Osteoblast (primary cell): ENCODE measurements around the gene PPP2R3A. TPM values are rescaled to one million over a fixed set of nuclear protein-coding genes. Genes with fewer than 3 reads are reported as not detected.

ENCODE experiments used
- DNase-seq: peaks from one replicate; pipeline ENCODE4 v3.0.0; 2011; ENCODE audit warnings: low spot score, mixed read lengths; ENCODE audit not compliant: insufficient read length; ENCODE audit errors: missing footprints
- H2AFZ ChIP-seq: 2 replicates; pipeline ENCODE4 v1.6.0; 2011; ENCODE audit warnings: mild to moderate bottlenecking, low read length
- H3K27ac ChIP-seq: 2 replicates; pipeline ENCODE4 v1.5.1; 2011; ENCODE audit warnings: mild to moderate bottlenecking, low read depth, low read length, moderate library complexity
- H3K27me3 ChIP-seq: 2 replicates; pipeline ENCODE4 v1.6.0; 2012; ENCODE audit warnings: mild to moderate bottlenecking, control low read depth, inconsistent platforms, low read length, moderate library complexity; ENCODE audit not compliant: insufficient read depth
- H3K36me3 ChIP-seq: 2 replicates; pipeline ENCODE4 v1.5.1; 2011; ENCODE audit warnings: mild to moderate bottlenecking, low read length, control low read depth, moderate library complexity; ENCODE audit not compliant: insufficient read depth
- H3K4me1 ChIP-seq: 2 replicates; pipeline ENCODE4 v1.5.1; 2011; ENCODE audit warnings: mild to moderate bottlenecking, low read length, control low read depth, moderate library complexity; ENCODE audit not compliant: insufficient read depth
- H3K4me2 ChIP-seq: 2 replicates; pipeline ENCODE4 v1.6.0; 2011; ENCODE audit warnings: mild to moderate bottlenecking, low read length; ENCODE audit not compliant: insufficient read depth
- H3K4me3 ChIP-seq: fragments of 200-600 bp; sonication (generic); 3 replicates; pipeline ENCODE4 v1.5.1; 2012; ENCODE audit warnings: mild to moderate bottlenecking, low read length, inconsistent platforms; ENCODE audit not compliant: insufficient read depth
- H3K79me2 ChIP-seq: 2 replicates; pipeline ENCODE4 v1.6.0; 2012; ENCODE audit warnings: mild to moderate bottlenecking, low read length, control low read depth, inconsistent platforms; ENCODE audit not compliant: insufficient read depth
- H3K9me3 ChIP-seq: 2 replicates; pipeline ENCODE4 v1.5.1; 2011; ENCODE audit warnings: low read depth, low read length, control low read depth
- H4K20me1 ChIP-seq: 2 replicates; pipeline ENCODE4 v1.6.0; 2012; ENCODE audit warnings: mild to moderate bottlenecking, low read length, control low read depth; ENCODE audit not compliant: insufficient read depth
- total RNA-seq: library from RNA; depleted of rRNA; stranded (reverse); fragments of >200 nt; gene quantifications from 2 replicates; pipeline ENCODE4 v1.2.3, GENCODE V29; 2012
- TF ChIP-seq, protein P1 (sequence below): IDR thresholded peaks from 2 replicates; pipeline ENCODE4 v1.5.1; 2011; ENCODE audit warnings: mild to moderate bottlenecking, low read depth, low read length, moderate library complexity; ENCODE audit errors: extremely low read depth

PPP2R3A gene
- total RNA-seq, 1 donor: 23.9 TPM

GRCh38 chr3:135924506-135924905, 41.0 kb upstream of the PPP2R3A start:
- H3K27ac ChIP-seq: no peak overlapping the region
- no peak overlapping the region for H2AFZ ChIP-seq
- DNase-seq: no peak
- no peak overlapping the region for H3K4me2 ChIP-seq
- H3K79me2 ChIP-seq: no peaks in the 10 kb centered on the region
- H3K9me3 ChIP-seq: no peaks in the 10 kb centered on the region
- H4K20me1 ChIP-seq: no peaks in the 10 kb centered on the region
- no peaks in the 10 kb centered on the region for H3K27me3 ChIP-seq
- TF ChIP-seq, protein P1, sequence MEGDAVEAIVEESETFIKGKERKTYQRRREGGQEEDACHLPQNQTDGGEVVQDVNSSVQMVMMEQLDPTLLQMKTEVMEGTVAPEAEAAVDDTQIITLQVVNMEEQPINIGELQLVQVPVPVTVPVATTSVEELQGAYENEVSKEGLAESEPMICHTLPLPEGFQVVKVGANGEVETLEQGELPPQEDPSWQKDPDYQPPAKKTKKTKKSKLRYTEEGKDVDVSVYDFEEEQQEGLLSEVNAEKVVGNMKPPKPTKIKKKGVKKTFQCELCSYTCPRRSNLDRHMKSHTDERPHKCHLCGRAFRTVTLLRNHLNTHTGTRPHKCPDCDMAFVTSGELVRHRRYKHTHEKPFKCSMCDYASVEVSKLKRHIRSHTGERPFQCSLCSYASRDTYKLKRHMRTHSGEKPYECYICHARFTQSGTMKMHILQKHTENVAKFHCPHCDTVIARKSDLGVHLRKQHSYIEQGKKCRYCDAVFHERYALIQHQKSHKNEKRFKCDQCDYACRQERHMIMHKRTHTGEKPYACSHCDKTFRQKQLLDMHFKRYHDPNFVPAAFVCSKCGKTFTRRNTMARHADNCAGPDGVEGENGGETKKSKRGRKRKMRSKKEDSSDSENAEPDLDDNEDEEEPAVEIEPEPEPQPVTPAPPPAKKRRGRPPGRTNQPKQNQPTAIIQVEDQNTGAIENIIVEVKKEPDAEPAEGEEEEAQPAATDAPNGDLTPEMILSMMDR: no peak
- no peak overlapping the region for H3K4me3 ChIP-seq
- H3K4me1 ChIP-seq: peaks cover 5% of the 10 kb centered on the region
- H3K36me3 ChIP-seq: no peaks in the 10 kb centered on the region

- H3K27ac ChIP-seq: no peak overlapping the region
- no peaks in the 10 kb centered on the region for H4K20me1 ChIP-seq
- peaks cover 5% of the 10 kb centered on the region for H3K4me1 ChIP-seq
- H3K9me3 ChIP-seq: no peaks in the 10 kb centered on the region
- no peaks in the 10 kb centered on the region for H3K27me3 ChIP-seq
- no peak overlapping the region for H3K4me3 ChIP-seq
- H3K4me2 ChIP-seq: no peak overlapping the region
- TF ChIP-seq, protein P1: no peak
- H3K36me3 ChIP-seq: no peaks in the 10 kb centered on the region
- H2AFZ ChIP-seq: no peak overlapping the region
- H3K79me2 ChIP-seq: no peaks in the 10 kb centered on the region
- no peak for DNase-seq
These were observed 38.9 kb upstream of the PPP2R3A start for GRCh38 chr3:135926664-135927063.

GRCh38 chr3:135927155-135927554, 38.4 kb upstream of the PPP2R3A start:
- Histone ChIP-seq H3K27ac (no peak overlapping the region), H3K27me3 (no peaks in the 10 kb centered on the region), H4K20me1 (no peaks in the 10 kb centered on the region), H3K4me2 (no peak overlapping the region), H3K79me2 (no peaks in the 10 kb centered on the region), H3K36me3 (no peaks in the 10 kb centered on the region), H3K4me3 (no peak overlapping the region), H3K9me3 (no peaks in the 10 kb centered on the region), H3K4me1 (peaks cover 5% of the 10 kb centered on the region), H2AFZ (peak overlapping the region; percentile 47)
- TF ChIP-seq, protein P1: no peak
- DNase-seq: no peak

GRCh38 chr3:135929670-135930069, 35.9 kb upstream of the PPP2R3A start:
- no peaks in the 10 kb centered on the region for H3K9me3 ChIP-seq
- no peak overlapping the region for H3K4me3 ChIP-seq
- H4K20me1 ChIP-seq: no peaks in the 10 kb centered on the region
- H3K4me1 ChIP-seq: peaks cover 5% of the 10 kb centered on the region
- H2AFZ ChIP-seq: no peak overlapping the region
- DNase-seq: peak; percentile 18
- no peaks in the 10 kb centered on the region for H3K27me3 ChIP-seq
- no peak overlapping the region for H3K4me2 ChIP-seq
- H3K36me3 ChIP-seq: no peaks in the 10 kb centered on the region
- TF ChIP-seq, protein P1: no peak
- H3K27ac ChIP-seq: no peak overlapping the region
- H3K79me2 ChIP-seq: no peaks in the 10 kb centered on the region
